Stimulated activated memory B cell treated with anti-CD40 and anti-IgM and Interleukin-4, amounts not matched to agents 10 μg/mL and 1 μg/mL and 100 μg/mL, for 72 hours (primary cell): ENCODE data around the gene LHFPL2.

ENCODE experiments used
- ATAC-seq: fragments of 150-1000 bp; cut with Tn5 transposase; 2 replicates; pipeline ENCODE4 v1.10.0; 2021
- H3K27ac Mint-ChIP-seq: one replicate; pipeline ENCODE4 v1.8.0; 2022; ENCODE audit warnings: mild to moderate bottlenecking, mixed read lengths
- H3K27me3 Mint-ChIP-seq: one replicate; pipeline ENCODE4 v1.8.0; 2022; ENCODE audit warnings: mixed read lengths
- H3K36me3 Mint-ChIP-seq: one replicate; pipeline ENCODE4 v1.8.0; 2022; ENCODE audit warnings: mixed read lengths
- H3K4me1 Mint-ChIP-seq: one replicate; pipeline ENCODE4 v1.8.0; 2022; ENCODE audit warnings: mixed read lengths
- H3K4me3 Mint-ChIP-seq: one replicate; pipeline ENCODE4 v1.8.0; 2022; ENCODE audit warnings: mild to moderate bottlenecking, moderate library complexity, mixed read lengths
- H3K9me3 Mint-ChIP-seq: one replicate; pipeline ENCODE4 v1.8.0; 2022; ENCODE audit warnings: mixed read lengths

The LHFPL2 gene

GRCh38 chr5:78654386-78654785 lies 5.8 kb upstream of the LHFPL2 start:
- Mint-ChIP-seq H3K36me3 (no peaks in the 10 kb centered on the region), H3K4me1 (peaks cover 7% of the 10 kb centered on the region), H3K27ac (no peak overlapping the region), H3K9me3 (peaks cover 4% of the 10 kb centered on the region), H3K4me3 (no peak overlapping the region), H3K27me3 (no peaks in the 10 kb centered on the region)
- no peak for ATAC-seq

- ATAC-seq = no peak
- Mint-ChIP-seq H3K4me1 (peaks cover 7% of the 10 kb centered on the region), H3K27me3 (no peaks in the 10 kb centered on the region), H3K27ac (no peak overlapping the region), H3K9me3 (peaks cover 4% of the 10 kb centered on the region), H3K36me3 (no peaks in the 10 kb centered on the region), H3K4me3 (no peak overlapping the region)
Measured at GRCh38 chr5:78653681-78654366, 5.3 kb upstream of the LHFPL2 start.

- Mint-ChIP-seq H3K4me3 (no peak overlapping the region), H3K27ac (no peak overlapping the region), H3K27me3 (no peaks in the 10 kb centered on the region)
Measured at GRCh38 chr5:78653031-78653430, 4.5 kb upstream of the LHFPL2 start.

GRCh38 chr5:78651468-78651867 lies 2.9 kb upstream of the LHFPL2 start:
- H3K27me3 Mint-ChIP-seq = no peaks in the 10 kb centered on the region
- H3K36me3 Mint-ChIP-seq = no peaks in the 10 kb centered on the region
- peaks cover 19% of the 10 kb centered on the region for H3K4me1 Mint-ChIP-seq
- H3K9me3 Mint-ChIP-seq = no peaks in the 10 kb centered on the region
- no peak overlapping the region for H3K27ac Mint-ChIP-seq
- no peak for ATAC-seq
- no peak overlapping the region for H3K4me3 Mint-ChIP-seq

More at GRCh38 chr5:78653031-78653430, 4.5 kb upstream of the LHFPL2 start:
- ATAC-seq = no peak
- H3K36me3 Mint-ChIP-seq = no peaks in the 10 kb centered on the region
- peaks cover 4% of the 10 kb centered on the region for H3K9me3 Mint-ChIP-seq
- peaks cover 7% of the 10 kb centered on the region for H3K4me1 Mint-ChIP-seq

GRCh38 chr5:78650531-78650930 lies 2.0 kb upstream of the LHFPL2 start:
- peak overlapping the region; percentile 77 for H3K27ac Mint-ChIP-seq
- peaks cover 21% of the 10 kb centered on the region for H3K4me1 Mint-ChIP-seq
- H3K27me3 Mint-ChIP-seq = no peaks in the 10 kb centered on the region
- H3K4me3 Mint-ChIP-seq = no peak overlapping the region
- no peaks in the 10 kb centered on the region for H3K36me3 Mint-ChIP-seq
- H3K9me3 Mint-ChIP-seq = no peaks in the 10 kb centered on the region
- ATAC-seq = no peak

- no peaks in the 10 kb centered on the region for H3K27me3 Mint-ChIP-seq
- H3K36me3 Mint-ChIP-seq = no peaks in the 10 kb centered on the region
- no peaks in the 10 kb centered on the region for H3K9me3 Mint-ChIP-seq
- H3K4me1 Mint-ChIP-seq = peaks cover 21% of the 10 kb centered on the region
- ATAC-seq = no peak
- H3K27ac Mint-ChIP-seq = peak overlapping the region; percentile 77
- peak overlapping the region; percentile 76 for H3K4me3 Mint-ChIP-seq
Measured at GRCh38 chr5:78649861-78650496, 1.4 kb upstream of the LHFPL2 start.

- ATAC-seq = no peak
- H3K4me1 Mint-ChIP-seq = peaks cover 29% of the 10 kb centered on the region
- H3K4me3 Mint-ChIP-seq = peak overlapping the region; percentile 43
- H3K27me3 Mint-ChIP-seq = no peaks in the 10 kb centered on the region
- H3K36me3 Mint-ChIP-seq = peaks cover 6% of the 10 kb centered on the region
- H3K9me3 Mint-ChIP-seq = no peaks in the 10 kb centered on the region
- H3K27ac Mint-ChIP-seq = peak overlapping the region; percentile 77
Measured at GRCh38 chr5:78649211-78649695, 681 bp upstream of the LHFPL2 start.

- no peaks in the 10 kb centered on the region for H3K9me3 Mint-ChIP-seq
- H3K4me3 Mint-ChIP-seq = peak overlapping the region; percentile 80
- H3K27ac Mint-ChIP-seq = peak overlapping the region; percentile 76
- no peaks in the 10 kb centered on the region for H3K27me3 Mint-ChIP-seq
- ATAC-seq = peak; percentile 40
- peaks cover 10% of the 10 kb centered on the region for H3K36me3 Mint-ChIP-seq
- H3K4me1 Mint-ChIP-seq = peaks cover 35% of the 10 kb centered on the region
Measured at GRCh38 chr5:78647838-78648358, 674 bp downstream of the LHFPL2 start.

- Mint-ChIP-seq H3K27ac (peak overlapping the region; percentile 76), H3K27me3 (no peaks in the 10 kb centered on the region), H3K36me3 (peaks cover 10% of the 10 kb centered on the region), H3K4me3 (peak overlapping the region; percentile 80), H3K9me3 (no peaks in the 10 kb centered on the region), H3K4me1 (peaks cover 41% of the 10 kb centered on the region)
- ATAC-seq = no peak
Measured at GRCh38 chr5:78647351-78647818, 1.2 kb downstream of the LHFPL2 start.

GRCh38 chr5:78644741-78645300 lies 3.8 kb downstream of the LHFPL2 start:
- Mint-ChIP-seq H3K4me1 (peaks cover 52% of the 10 kb centered on the region), H3K9me3 (no peaks in the 10 kb centered on the region), H3K27ac (peak overlapping the region; percentile 5), H3K36me3 (peaks cover 10% of the 10 kb centered on the region), H3K27me3 (no peaks in the 10 kb centered on the region), H3K4me3 (no peak overlapping the region)
- ATAC-seq = no peak

- no peaks in the 10 kb centered on the region for H3K9me3 Mint-ChIP-seq
- peaks cover 13% of the 10 kb centered on the region for H3K36me3 Mint-ChIP-seq
- ATAC-seq = no peak
- no peaks in the 10 kb centered on the region for H3K27me3 Mint-ChIP-seq
- H3K4me1 Mint-ChIP-seq = peaks cover 52% of the 10 kb centered on the region
- H3K27ac Mint-ChIP-seq = peak overlapping the region; percentile 5
- no peak overlapping the region for H3K4me3 Mint-ChIP-seq
Measured at GRCh38 chr5:78644129-78644528, 4.4 kb downstream of the LHFPL2 start.

GRCh38 chr5:78642701-78643100 lies 5.9 kb downstream of the LHFPL2 start:
- Mint-ChIP-seq H3K27ac (no peak overlapping the region), H3K9me3 (no peaks in the 10 kb centered on the region), H3K36me3 (peaks cover 16% of the 10 kb centered on the region), H3K27me3 (no peaks in the 10 kb centered on the region), H3K4me3 (no peak overlapping the region), H3K4me1 (peaks cover 55% of the 10 kb centered on the region)
- no peak for ATAC-seq

GRCh38 chr5:78640662-78641474 lies 7.7 kb downstream of the LHFPL2 start:
- Mint-ChIP-seq H3K27ac (peak overlapping the region; percentile 1), H3K36me3 (peaks cover 25% of the 10 kb centered on the region), H3K27me3 (no peaks in the 10 kb centered on the region), H3K4me3 (no peak overlapping the region), H3K9me3 (no peaks in the 10 kb centered on the region), H3K4me1 (peaks cover 50% of the 10 kb centered on the region)
- no peak for ATAC-seq

- Mint-ChIP-seq H3K36me3 (peaks cover 27% of the 10 kb centered on the region), H3K4me3 (no peak overlapping the region), H3K27ac (no peak overlapping the region), H3K27me3 (no peaks in the 10 kb centered on the region), H3K9me3 (no peaks in the 10 kb centered on the region), H3K4me1 (peaks cover 49% of the 10 kb centered on the region)
- no peak for ATAC-seq
Measured at GRCh38 chr5:78639791-78640190, 8.8 kb downstream of the LHFPL2 start.
